C4-2B (cell line): ENCODE results near the gene TMEM19.

Experiments
- CTCF ChIP-seq: fragments of 450-650 bp; conservative IDR thresholded peaks from 2 replicates; pipeline ENCODE4 v1.5.1; 2017; ENCODE audit warnings: mild to moderate bottlenecking
- ZFX ChIP-seq: fragments of 450-650 bp; IDR thresholded peaks from 2 replicates; pipeline ENCODE4 v1.6.1; 2017

GRCh38 chr12:71661977-71662530, 23.8 kb upstream of the TMEM19 start:
- TF ChIP-seq CTCF = no peak
- TF ChIP-seq ZFX = no peak
